Coronary artery (tissue), 2 donors: ENCODE measurements around the gene THADA.
A peak's percentile ranks its signal among the peaks of the same experiment; 100 is the strongest.

Experiments
- DNase-seq: peaks from one replicate; pipeline ENCODE4 v3.0.0-alpha.2; 2017; ENCODE audit warnings: low spot score
- H3K27ac ChIP-seq, 2 donors: fragments of 200-600 bp; sonication (generic); one replicate each; pipeline ENCODE4 v1.5.1; 2016 to 2019
- H3K4me3 ChIP-seq: fragments of 200-600 bp; sonication (generic); 2 replicates; pipeline ENCODE4 v1.5.1; 2016; ENCODE audit warnings: mild to moderate bottlenecking, moderate library complexity
- CTCF ChIP-seq: fragments of 200-600 bp; sonication (generic); IDR thresholded peaks from one replicate; pipeline ENCODE4 v1.5.1; 2019; ENCODE audit warnings: antibody characterized with exemption

THADA gene

GRCh38 chr2:43327119-43327518 lies 268.7 kb downstream of the THADA start:
- Histone ChIP-seq H3K27ac (peak overlapping the region; percentile 36 to 60), H3K4me3 (no peak overlapping the region)
- TF ChIP-seq CTCF = no peak
- DNase-seq = no peak

GRCh38 chr2:43326101-43326825 lies 269.6 kb downstream of the THADA start:
- peak overlapping the region; percentile 60 to 71 for H3K27ac ChIP-seq
- no peak overlapping the region for H3K4me3 ChIP-seq
- no peak for DNase-seq
- TF ChIP-seq CTCF = no peak

GRCh38 chr2:43325107-43325811 lies 270.6 kb downstream of the THADA start:
- no peak for TF ChIP-seq CTCF
- DNase-seq = no peak
- peak overlapping the region; percentile 71 to 89 for H3K27ac ChIP-seq
- H3K4me3 ChIP-seq = no peak overlapping the region

- peak overlapping the region; percentile 26 for H3K4me3 ChIP-seq
- no peak for TF ChIP-seq CTCF
- DNase-seq = peak; percentile 82
- peak overlapping the region; percentile 71 to 89 for H3K27ac ChIP-seq
Observed at GRCh38 chr2:43324259-43325106, 271.4 kb downstream of the THADA start.

- DNase-seq = no peak
- TF ChIP-seq CTCF = no peak
- peak overlapping the region; percentile 71 to 89 for H3K27ac ChIP-seq
Observed at GRCh38 chr2:43323857-43324256, 272.0 kb downstream of the THADA start.

GRCh38 chr2:43321446-43321845 lies 274.4 kb downstream of the THADA start:
- Histone ChIP-seq H3K27ac (no peak overlapping the region), H3K4me3 (no peak overlapping the region)
- DNase-seq = no peak
- TF ChIP-seq CTCF = no peak

More at GRCh38 chr2:43323857-43324256, 272.0 kb downstream of the THADA start:
- H3K4me3 ChIP-seq = peak overlapping the region; percentile 26
